Esophagus muscularis mucosa (tissue), 3 donors: ENCODE measurements around the gene TP63.

Experiments used
- CTCF ChIP-seq, 3 experiments: fragments of 200-600 bp in 2 of 3; fragments of 450-650 bp in 1 of 3; sonication (generic) in 2 of 3; IDR thresholded peaks; one replicate each; pipeline ENCODE4 v1.5.1; 2017 to 2019; ENCODE audit warnings: antibody characterized with exemption in 3 of 3, mild to moderate bottlenecking in 2 of 3, moderate library complexity in 1 of 3
- POLR2A ChIP-seq: fragments of 450-650 bp; IDR thresholded peaks from one replicate; pipeline ENCODE4 v1.6.1; 2017; ENCODE audit warnings: antibody characterized with exemption, moderate library complexity, mild to moderate bottlenecking, low read depth
- POLR2AphosphoS5 ChIP-seq, 2 donors: sonication (generic); formaldehyde crosslinking; IDR thresholded peaks; one replicate each; pipeline ENCODE4 v1.6.1; 2017; ENCODE audit warnings: antibody characterized with exemption in 2 of 2

- TF ChIP-seq POLR2A (no peak), CTCF (IDR thresholded peaks at IDR 0.05) (no peak), POLR2AphosphoS5 (IDR thresholded peaks at IDR 0.05) (no peak)
These were observed 276.6 kb downstream of the TP63 start for GRCh38 chr3:189907803-189908202.
